H1 (cell line): ENCODE results near the gene SSH2. TPM values are rescaled to one million over a fixed set of nuclear protein-coding genes. Genes with fewer than 3 reads are reported as not detected.

ENCODE experiments used
- CTCF ChIA-PET: fragments of 300-600 bp; sonication (Branson Sonifier 250); formaldehyde crosslinking; loops from one replicate; lab custom pipeline; 2021; ENCODE audit not compliant: partially characterized antibody; lab: Charles Lee
- POLR2A ChIA-PET: fragments of 300-600 bp; sonication (Branson Sonifier 250); formaldehyde crosslinking; loops from one replicate; lab custom pipeline; 2021; ENCODE audit warnings: inconsistent platforms; ENCODE audit not compliant: partially characterized antibody; lab: Charles Lee
- DNase-seq, 2 experiments: peaks; one replicate each; pipeline versions ENCODE4 v3.0.0 to v3.0.0-alpha.2; 2010 to 2022; ENCODE audit warnings: low spot score in 2 of 2, low read depth in 1 of 2, mixed read lengths in 1 of 2
- FAIRE-seq: peaks from 2 replicates; lab custom pipeline; 2011; peaks lifted over from hg19 to GRCh38; lab: Jason Lieb, UNC
- H2AFZ ChIP-seq: 2 replicates; pipeline ENCODE4 v1.8.1; 2012; ENCODE audit warnings: low read length, inconsistent platforms
- H2AK5ac ChIP-seq: 2 replicates; pipeline ENCODE4 v1.6.1; 2013; ENCODE audit warnings: low read depth, low read length
- H2BK120ac ChIP-seq: replicated peaks from 2 replicates; pipeline ENCODE3; 2013; ENCODE audit warnings: low read depth, low read length, inconsistent platforms
- H2BK12ac ChIP-seq: 2 replicates; pipeline ENCODE4 v1.6.1; 2013; ENCODE audit warnings: low read depth, low read length
- H2BK15ac ChIP-seq: 2 replicates; pipeline ENCODE4 v1.6.1; 2013; ENCODE audit warnings: low read length
- H2BK20ac ChIP-seq: 2 replicates; pipeline ENCODE4 v1.6.1; 2013; ENCODE audit warnings: low read length
- H2BK5ac ChIP-seq: 2 replicates; pipeline ENCODE4 v1.6.1; 2013; ENCODE audit warnings: low read depth, low read length
- H3K14ac ChIP-seq: 2 replicates; pipeline ENCODE4 v1.6.1; 2013; ENCODE audit warnings: inconsistent platforms; ENCODE audit not compliant: insufficient read length
- H3K18ac ChIP-seq: 2 replicates; pipeline ENCODE4 v1.6.1; 2013; ENCODE audit warnings: low read length; ENCODE audit errors: extremely low read depth
- H3K23ac ChIP-seq: 2 replicates; pipeline ENCODE4 v1.6.1; 2013; ENCODE audit warnings: inconsistent platforms; ENCODE audit not compliant: insufficient read length
- H3K23me2 ChIP-seq: 2 replicates; pipeline ENCODE4 v1.6.1; 2013; ENCODE audit warnings: low read depth, low read length
- H3K27ac ChIP-seq: 2 replicates; pipeline ENCODE4 v1.6.1; 2011; ENCODE audit warnings: low read depth, low read length, inconsistent platforms
- H3K27me3 ChIP-seq, 4 experiments: replicated peaks in 1 of 4; 1 replicate in 1 of 4; 2 replicates in 3 of 4; pipeline versions ENCODE4 v1.6.1 to v1.8.1; 2011 to 2013; ENCODE audit warnings: low read length in 3 of 4, mild to moderate bottlenecking in 3 of 4, inconsistent platforms in 2 of 4, mixed read lengths in 2 of 4, moderate library complexity in 1 of 4; ENCODE audit not compliant: control insufficient read depth in 3 of 4, insufficient read depth in 3 of 4; ENCODE audit errors: extremely low read depth in 1 of 4
- H3K36me3 ChIP-seq, 4 experiments: 2 replicates each; pipeline versions ENCODE4 v1.6.1 to v1.8.1; 2011 to 2013; ENCODE audit warnings: mild to moderate bottlenecking in 4 of 4, low read length in 3 of 4, moderate library complexity in 2 of 4, control low read depth in 1 of 4, inconsistent platforms in 1 of 4; ENCODE audit not compliant: insufficient read depth in 4 of 4, control insufficient read depth in 2 of 4
- H3K4ac ChIP-seq: replicated peaks from 2 replicates; pipeline ENCODE3; 2013; ENCODE audit warnings: low read length, low read depth, mixed read lengths, inconsistent platforms; ENCODE audit not compliant: insufficient read length
- H3K4me1 ChIP-seq, 4 experiments: replicated peaks in 1 of 4; 1 replicate in 1 of 4; 2 replicates in 3 of 4; pipeline versions ENCODE4 v1.6.1 to v1.8.1; 2011 to 2013; ENCODE audit warnings: low read length in 3 of 4, inconsistent platforms in 2 of 4, mixed read lengths in 1 of 4; ENCODE audit not compliant: insufficient read depth in 4 of 4, control insufficient read depth in 3 of 4
- H3K4me2 ChIP-seq, 2 experiments: 2 replicates each; pipeline versions ENCODE4 v1.6.1 to v1.8.1; 2011 to 2013; ENCODE audit warnings: low read depth in 2 of 2, low read length in 2 of 2, control low read depth in 1 of 2, inconsistent platforms in 1 of 2, mild to moderate bottlenecking in 1 of 2; ENCODE audit not compliant: insufficient read depth in 1 of 2
- H3K4me3 ChIP-seq, 4 experiments: fragments of 200-600, 300-600 bp in 1 of 4; sonication (generic), shearing (Covaris generic), sonication (Bioruptor Twin) in 1 of 4; 2 replicates each; pipeline versions ENCODE4 v1.5.1 to v1.8.1; 2011 to 2016; ENCODE audit warnings: low read length in 4 of 4, low read depth in 3 of 4, control low read depth in 2 of 4, inconsistent platforms in 2 of 4, mild to moderate bottlenecking in 2 of 4, mixed read lengths in 1 of 4, moderate library complexity in 1 of 4; ENCODE audit not compliant: insufficient read depth in 2 of 4; ENCODE audit errors: extremely low read depth in 1 of 4
- H3K56ac ChIP-seq: replicated peaks from 2 replicates; pipeline ENCODE3; 2013; ENCODE audit warnings: low read depth, mild to moderate bottlenecking, mixed read lengths, low read length, inconsistent platforms; ENCODE audit not compliant: insufficient read length
- H3K79me1 ChIP-seq: 2 replicates; pipeline ENCODE4 v1.6.1; 2013; ENCODE audit warnings: low read depth, low read length, control low read depth
- H3K79me2 ChIP-seq, 2 experiments: 2 replicates each; pipeline versions ENCODE4 v1.6.1 to v1.8.1; 2012 to 2013; ENCODE audit warnings: low read length in 2 of 2, mild to moderate bottlenecking in 2 of 2, inconsistent platforms in 1 of 2; ENCODE audit not compliant: insufficient read depth in 2 of 2, control insufficient read depth in 1 of 2
- H3K9ac ChIP-seq, 4 experiments: replicated peaks in 1 of 4; 1 replicate in 1 of 4; 2 replicates in 3 of 4; pipeline versions ENCODE4 v1.6.1 to v1.8.1; 2011 to 2013; ENCODE audit warnings: low read depth in 3 of 4, low read length in 3 of 4, control low read depth in 2 of 4, mild to moderate bottlenecking in 2 of 4, moderate library complexity in 2 of 4, inconsistent platforms in 1 of 4; ENCODE audit errors: extremely low read depth in 1 of 4
- H3K9me3 ChIP-seq, 2 experiments: 2 replicates each; pipeline versions ENCODE4 v1.6.1 to v1.8.1; 2012 to 2013; ENCODE audit warnings: mild to moderate bottlenecking in 2 of 2, moderate library complexity in 2 of 2, control low read depth in 1 of 2, inconsistent platforms in 1 of 2, low read depth in 1 of 2, low read length in 1 of 2, mixed read lengths in 1 of 2; ENCODE audit not compliant: insufficient read depth in 2 of 2
- H4K20me1 ChIP-seq, 2 experiments: replicated peaks in 1 of 2; 2 replicates each; pipeline versions ENCODE3 to v1.8.1; 2011 to 2013; ENCODE audit warnings: inconsistent platforms in 2 of 2, low read length in 2 of 2, mild to moderate bottlenecking in 1 of 2; ENCODE audit not compliant: insufficient read depth in 2 of 2, control insufficient read depth in 1 of 2
- H4K5ac ChIP-seq: 2 replicates; pipeline ENCODE4 v1.6.1; 2013; ENCODE audit warnings: low read length, low read depth, mixed read lengths, inconsistent platforms; ENCODE audit not compliant: insufficient read length
- H4K8ac ChIP-seq: 2 replicates; pipeline ENCODE4 v1.8.0; 2013; ENCODE audit warnings: mild to moderate bottlenecking, moderate library complexity, low read length, inconsistent platforms; ENCODE audit not compliant: insufficient read depth; ENCODE audit errors: extremely low read depth
- H4K91ac ChIP-seq: replicated peaks from 2 replicates; pipeline ENCODE3; 2013; ENCODE audit warnings: low read length, mixed read lengths, inconsistent platforms; ENCODE audit not compliant: insufficient read length
- ASH2L ChIP-seq: fragments of 200-600, 300-600 bp; sonication (generic); IDR thresholded peaks from one replicate; pipeline ENCODE4 v1.7.1; 2017; ENCODE audit warnings: low read length
- ATF3 ChIP-seq: IDR thresholded peaks from 2 replicates; pipeline ENCODE4 v1.6.1; 2011; ENCODE audit warnings: low read depth, mild to moderate bottlenecking, low read length; ENCODE audit not compliant: insufficient read depth
- BRCA1 ChIP-seq: IDR thresholded peaks from 2 replicates; pipeline ENCODE4 v1.6.1; 2012; ENCODE audit warnings: low read depth, low read length, improper control_type of control experiment
- EZH2 ChIP-seq: fragments of 200-600 bp; sonication (generic); IDR thresholded peaks from 2 replicates; pipeline ENCODE4 v1.7.1; 2012; ENCODE audit warnings: low read depth, mild to moderate bottlenecking, moderate library complexity, low read length, inconsistent platforms; ENCODE audit not compliant: severe bottlenecking
- KDM5A ChIP-seq: fragments of 200-600 bp; IDR thresholded peaks from 2 replicates; pipeline ENCODE4 v1.7.1; 2012; ENCODE audit warnings: mild to moderate bottlenecking, low read length, inconsistent platforms, mixed read lengths
- PHF8 ChIP-seq: fragments of 200-600 bp; sonication (generic); conservative IDR thresholded peaks from 2 replicates; pipeline ENCODE4 v1.7.1; 2012; ENCODE audit warnings: low read depth, mild to moderate bottlenecking, inconsistent platforms, low read length, moderate library complexity
- RNF2 ChIP-seq: fragments of 200-900, 300-1000 bp; sonication (generic); IDR thresholded peaks from 2 replicates; pipeline ENCODE4 v1.7.1; 2016; ENCODE audit warnings: borderline replicate concordance, low read depth, mild to moderate bottlenecking, antibody characterized with exemption, low read length; ENCODE audit not compliant: poor library complexity, severe bottlenecking; ENCODE audit errors: missing control alignments
- RXRA ChIP-seq: IDR thresholded peaks from 2 replicates; pipeline ENCODE4 v1.6.1; 2011; ENCODE audit warnings: low read depth, mild to moderate bottlenecking, low read length, moderate library complexity; ENCODE audit not compliant: insufficient read depth
- SP2 ChIP-seq: IDR thresholded peaks from 2 replicates; pipeline ENCODE4 v1.6.1; 2012; ENCODE audit warnings: mild to moderate bottlenecking, low read length, inconsistent platforms
- SUZ12 ChIP-seq: fragments of 200-600 bp; sonication (generic); IDR thresholded peaks from 2 replicates; pipeline ENCODE4 v1.6.1; 2012; ENCODE audit warnings: mild to moderate bottlenecking, inconsistent platforms, low read length, moderate library complexity, mixed read lengths
- USF2 ChIP-seq: IDR thresholded peaks from 2 replicates; pipeline ENCODE4 v1.6.1; 2011; ENCODE audit warnings: low read length, improper control_type of control experiment
- polyA plus RNA-seq, 7 experiments: library from polyadenylated mRNA; depleted of rRNA in 3 of 7; stranded (reverse) in 5 of 7; unstranded in 2 of 7; fragments of >200 nt in 5 of 7; fragments of 200-250 nt in 2 of 7; gene quantifications; 1 replicate in 5 of 7; 2 replicates in 1 of 7; 4 replicates in 1 of 7; pipeline versions ENCODE4 v1.2.1 to v1.2.3, GENCODE V29; 2011 to 2013; ENCODE audit warnings: missing spikeins in 2 of 7, mixed read lengths in 2 of 7
- total RNA-seq: library from RNA; stranded (reverse); fragmentation: NEBNext Ultra II Directional; extraction: Animal tissue kit (Norgen Biotek cat#: 25700); gene quantifications from 2 replicates; pipeline ENCODE4 v1.2.1, GENCODE V29; 2021

SSH2 gene
- total and polyA plus RNA-seq, 2 of the 8 experiments (the other 6 are each of a cell fraction or from before 2014, with no cell fraction given): 5.2 to 15.9 TPM

GRCh38 chr17:29706045-29706431 lies 224.0 kb downstream of the SSH2 start:
- H2AK5ac ChIP-seq: no peak overlapping the region
- no peak overlapping the region for H3K23ac ChIP-seq
- ChIA-PET CTCF (interaction anchor here (0.8 to 2.4 kb wide), 2 partner anchors 66 to 93 kb away, joined by 3 to 6 read pairs; no protein-coding TSS in a partner anchor), POLR2A (no interaction called here)
- no peak overlapping the region for H3K56ac ChIP-seq
- H3K79me1 ChIP-seq: no peaks in the 10 kb centered on the region
- H3K27me3 ChIP-seq: no peaks in the 10 kb centered on the region
- no peaks in the 10 kb centered on the region for H3K36me3 ChIP-seq
- H2BK20ac ChIP-seq: no peak overlapping the region
- H2BK5ac ChIP-seq: no peak overlapping the region
- no peak overlapping the region for H3K27ac ChIP-seq
- H4K20me1 ChIP-seq: no peaks in the 10 kb centered on the region
- no peaks in the 10 kb centered on the region for H3K79me2 ChIP-seq
- no peak for DNase-seq
- no peak overlapping the region for H3K9ac ChIP-seq
- H2BK15ac ChIP-seq: no peak overlapping the region
- H4K8ac ChIP-seq: no peak overlapping the region
- no peak for FAIRE-seq
- no peak overlapping the region for H3K14ac ChIP-seq
- H4K5ac ChIP-seq: no peak overlapping the region
- H2AFZ ChIP-seq: no peak overlapping the region
- H3K18ac ChIP-seq: no peak overlapping the region
- H3K4ac ChIP-seq: no peak overlapping the region
- no peaks in the 10 kb centered on the region for H3K23me2 ChIP-seq
- H4K91ac ChIP-seq: no peak overlapping the region
- H3K4me3 ChIP-seq: no peak overlapping the region
- H3K4me1 ChIP-seq: no peaks in the 10 kb centered on the region
- H2BK12ac ChIP-seq: no peak overlapping the region
- H2BK120ac ChIP-seq: no peak overlapping the region
- no peak overlapping the region for H3K4me2 ChIP-seq
- no peaks in the 10 kb centered on the region for H3K9me3 ChIP-seq
- TF ChIP-seq USF2: no peak
- no peak for TF ChIP-seq EZH2
- no peak for TF ChIP-seq PHF8
- no peak for TF ChIP-seq SP2
- TF ChIP-seq RXRA: no peak
- TF ChIP-seq BRCA1: no peak
- TF ChIP-seq ATF3: no peak
- no peak for TF ChIP-seq RNF2
- no peak for TF ChIP-seq SUZ12
- no peak for TF ChIP-seq ASH2L
- no peak for TF ChIP-seq KDM5A
